HG03280 (cell line): ENCODE data around the gene GRIN1.

Experiments used
- ATAC-seq: cut with Tn5 transposase; IDR thresholded peaks from one replicate; pipeline ENCODE4 v1.9.1; 2021; ENCODE audit warnings: mild to moderate bottlenecking, moderate library complexity; ENCODE audit not compliant: unreplicated experiment

Gene GRIN1

DNA sequence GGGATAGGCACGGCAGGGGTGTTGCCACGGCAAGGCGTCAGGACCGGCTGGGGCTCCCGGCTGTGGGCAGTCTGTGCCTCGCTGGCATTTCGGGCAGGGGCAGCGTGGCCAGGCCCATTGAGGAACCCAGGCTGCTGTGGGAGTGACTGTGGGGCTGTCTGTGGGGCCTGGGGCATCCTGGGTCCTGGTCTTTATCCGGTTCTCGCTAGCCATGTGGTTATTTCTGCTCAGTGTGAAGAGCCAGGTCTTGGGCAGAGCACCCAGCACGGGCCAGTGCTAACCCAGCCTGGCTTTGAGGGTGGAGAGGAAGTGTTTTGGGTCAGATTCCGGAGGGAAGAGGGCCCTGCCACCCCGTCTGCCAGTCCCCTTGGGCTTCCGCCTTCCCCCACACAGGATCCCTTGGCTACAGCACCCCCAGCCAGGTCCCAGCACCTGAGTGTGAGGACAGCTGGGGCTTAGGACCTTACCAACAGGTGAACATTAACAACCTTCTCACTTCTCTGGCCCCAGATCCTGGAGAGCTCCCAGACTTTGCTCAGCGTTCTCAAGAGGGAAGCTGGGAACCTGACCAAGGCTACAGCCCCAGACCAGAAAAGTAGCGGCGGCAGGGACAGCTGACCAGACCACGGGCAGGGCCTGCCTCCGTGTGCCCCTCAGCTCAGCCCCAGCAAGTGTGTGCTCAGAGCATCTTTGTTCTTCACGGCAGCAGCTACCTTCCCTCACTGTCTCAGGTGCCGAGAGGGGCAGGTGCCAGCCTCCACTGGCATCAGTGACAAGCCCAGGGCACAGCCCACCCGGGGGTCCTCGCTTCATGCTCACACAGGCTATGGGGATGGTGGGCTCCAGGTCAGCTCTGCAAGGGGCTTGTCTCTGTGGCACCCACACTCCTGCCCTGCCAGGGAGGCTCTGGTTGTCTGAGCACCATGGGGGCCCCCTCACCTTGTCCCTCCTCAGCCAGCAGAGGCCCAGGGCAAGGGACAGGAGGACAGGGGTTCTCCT lies 50.6 kb downstream of the GRIN1 start:
- ATAC-seq = no peak

DNA sequence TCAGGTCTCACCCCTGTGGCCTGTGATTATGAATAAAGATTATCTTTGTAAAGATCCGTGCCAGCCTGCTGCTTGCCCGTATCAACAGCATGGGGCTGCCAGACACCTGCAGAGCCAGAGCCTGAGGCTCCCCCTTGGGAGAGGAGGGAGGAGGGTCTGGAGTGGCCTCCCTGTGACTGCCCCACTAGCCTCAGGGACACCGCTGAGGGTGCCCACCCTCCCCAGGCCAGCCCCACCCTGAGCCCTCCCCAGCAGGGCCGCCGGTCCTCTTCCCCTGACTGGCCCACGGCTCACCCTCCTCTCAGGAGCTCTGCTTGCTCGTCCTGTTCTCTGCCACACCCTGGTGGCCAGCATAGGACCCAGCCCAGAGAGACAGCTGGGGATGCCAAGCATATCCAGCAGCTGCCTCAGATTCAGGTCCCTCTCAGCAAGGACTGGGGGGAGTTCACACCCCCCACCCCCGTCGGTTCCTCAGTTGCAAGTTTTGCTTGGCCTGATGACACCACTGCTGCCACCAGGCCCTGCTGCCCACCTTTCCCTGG lies 51.4 kb downstream of the GRIN1 start:
- ATAC-seq = no peak

DNA sequence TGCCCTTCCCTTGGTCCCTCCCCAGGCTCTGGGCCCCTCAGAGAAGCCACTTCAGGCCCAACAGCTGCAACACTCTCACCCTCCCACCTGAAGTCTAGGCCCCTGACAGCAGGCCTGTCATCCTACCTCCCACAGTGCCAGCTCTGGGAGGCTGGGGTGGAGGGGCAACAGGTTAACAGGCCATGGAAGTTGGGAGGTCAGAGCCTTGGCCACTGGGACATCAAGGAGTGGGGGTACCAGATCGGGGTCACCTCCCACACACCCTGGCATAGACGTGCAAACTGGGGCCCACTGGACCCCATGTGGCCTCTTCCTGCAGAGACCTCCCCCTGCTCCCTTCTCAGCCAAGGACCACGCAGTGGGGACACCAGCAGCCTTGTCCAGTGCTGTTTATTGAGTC lies 52.3 kb downstream of the GRIN1 start:
- no peak for ATAC-seq

DNA sequence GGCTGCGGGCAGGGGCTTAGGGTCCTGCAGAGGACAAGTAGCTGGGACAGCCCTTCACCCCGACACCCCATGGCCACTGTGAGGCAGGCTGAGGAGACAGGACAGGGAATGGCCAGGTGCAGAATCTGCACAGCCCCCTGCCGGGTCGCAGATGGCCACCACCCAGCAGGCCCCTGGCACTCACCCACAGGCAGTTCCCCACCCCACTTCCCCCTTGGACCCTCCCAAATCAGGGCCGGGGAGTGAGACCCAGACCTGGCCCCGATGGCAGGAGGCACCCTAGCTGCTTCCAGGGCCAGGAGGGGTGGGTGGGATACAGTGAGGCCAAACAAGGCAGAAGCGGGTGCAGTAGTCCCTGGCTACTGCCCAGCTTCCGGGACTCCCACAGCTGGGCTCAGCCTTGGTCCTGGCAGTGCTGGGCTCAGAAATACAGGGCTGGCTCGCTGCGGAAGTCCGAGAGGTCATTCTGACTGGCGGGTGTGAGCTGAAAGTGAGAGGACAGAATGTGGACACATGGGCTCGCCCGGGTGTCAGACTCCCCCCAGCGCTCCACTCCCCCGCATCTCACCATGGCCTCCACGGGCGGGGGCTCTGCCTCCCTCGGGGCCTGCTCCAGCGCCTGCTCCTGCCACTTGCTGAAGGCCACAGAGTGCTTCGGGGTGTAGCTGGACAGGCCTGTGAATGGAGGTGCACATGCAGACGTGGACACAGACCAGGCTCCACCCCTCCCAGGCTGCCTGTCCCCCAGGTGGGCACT lies 52.9 kb downstream of the GRIN1 start:
- ATAC-seq = no peak

DNA sequence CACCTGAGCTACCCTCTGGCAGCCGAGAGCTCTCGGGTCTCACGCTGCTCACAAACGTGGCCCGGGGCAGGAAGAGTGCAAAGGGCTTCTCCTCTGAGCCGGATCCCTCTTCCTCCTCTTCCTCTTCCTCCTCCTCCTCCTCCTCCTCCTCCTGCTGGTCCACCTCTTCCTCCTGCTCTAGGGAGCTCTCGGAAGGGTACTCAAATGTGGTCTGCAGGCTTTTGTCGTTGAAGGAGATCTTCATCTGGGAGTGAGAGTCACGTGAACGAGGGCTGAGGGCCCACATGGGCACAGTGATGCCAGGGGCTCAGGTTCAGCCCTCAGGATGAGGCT lies 53.5 kb downstream of the GRIN1 start:
- no peak for ATAC-seq

DNA sequence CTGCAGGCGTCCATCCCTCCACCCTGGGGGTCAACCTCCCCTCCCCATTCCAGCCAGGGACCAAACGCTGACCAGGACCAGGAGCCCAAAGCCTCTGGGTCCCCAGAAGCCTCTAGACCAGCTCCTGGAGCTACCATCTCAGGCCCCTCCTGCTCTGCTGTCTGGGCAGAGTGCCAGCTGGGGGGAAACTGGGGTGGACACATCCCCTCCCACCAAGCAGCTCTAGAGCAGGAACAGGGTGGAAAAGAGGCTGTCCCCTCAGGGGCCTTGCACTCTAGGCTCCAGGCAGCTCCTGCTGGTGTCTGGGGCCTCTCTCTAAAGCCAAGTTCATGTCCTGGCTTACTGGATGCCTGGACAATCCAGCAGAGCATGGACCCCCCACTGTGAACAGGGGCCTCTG lies 53.9 kb downstream of the GRIN1 start:
- no peak for ATAC-seq

DNA sequence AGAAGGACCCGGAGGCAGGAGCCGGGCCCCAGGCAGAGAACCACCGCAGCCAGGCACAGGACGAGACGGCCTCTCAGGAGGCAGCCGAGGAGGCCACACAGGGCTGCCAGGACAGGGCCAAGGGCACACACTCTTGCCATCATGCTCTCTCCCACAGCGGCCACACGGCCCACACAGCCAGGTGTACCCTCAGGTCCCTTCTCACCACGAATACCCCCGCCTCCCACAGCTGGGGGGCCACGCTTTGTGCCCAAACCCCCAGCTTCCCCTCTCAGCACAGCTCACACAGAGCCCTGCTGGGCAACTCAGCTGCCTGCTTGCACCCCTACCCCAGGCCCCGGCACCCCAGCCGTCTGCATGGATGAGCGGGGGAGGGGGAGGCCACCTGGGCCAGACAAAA lies 54.8 kb downstream of the GRIN1 start:
- ATAC-seq = no peak

DNA sequence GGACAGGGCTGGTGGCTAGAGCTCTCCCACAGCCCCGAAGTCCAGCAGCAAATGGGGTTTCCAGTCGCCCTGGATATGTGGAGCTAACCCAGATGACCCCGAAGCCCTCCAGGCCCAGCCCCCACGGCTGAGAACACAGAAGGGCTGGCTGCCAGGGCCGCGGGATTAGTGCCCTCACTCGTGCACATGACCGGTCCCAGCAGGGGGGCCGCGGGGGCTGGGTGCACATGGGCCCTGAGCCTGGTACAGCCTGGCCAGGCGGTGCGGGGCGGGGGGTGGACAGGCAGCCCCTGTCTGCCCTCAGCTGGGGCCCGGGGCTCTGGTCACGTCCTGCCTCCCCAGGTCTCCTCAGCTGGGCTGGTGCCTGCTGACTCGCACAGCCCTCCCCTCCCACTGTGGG lies 55.4 kb downstream of the GRIN1 start:
- ATAC-seq = no peak

DNA sequence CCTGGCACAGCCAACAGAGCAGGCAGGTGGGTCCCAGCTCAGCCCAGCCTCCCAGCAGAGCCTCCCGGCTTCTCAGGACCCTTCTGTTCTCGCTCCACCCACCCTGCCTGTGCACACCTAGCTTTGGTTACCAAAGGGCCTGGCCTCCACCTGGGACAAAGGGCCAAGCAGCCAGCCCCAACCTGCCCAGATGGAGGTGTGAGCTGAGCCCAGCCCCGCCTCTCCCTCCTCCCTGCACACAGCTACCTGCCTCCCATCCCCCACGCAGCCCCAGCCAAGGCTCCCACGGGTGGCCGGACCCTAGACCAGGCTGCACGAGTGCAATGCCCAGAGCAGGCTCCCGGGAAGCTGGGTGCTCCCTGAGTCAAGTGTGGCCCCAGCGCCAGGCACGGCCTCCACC lies 56.0 kb downstream of the GRIN1 start:
- no peak for ATAC-seq

DNA sequence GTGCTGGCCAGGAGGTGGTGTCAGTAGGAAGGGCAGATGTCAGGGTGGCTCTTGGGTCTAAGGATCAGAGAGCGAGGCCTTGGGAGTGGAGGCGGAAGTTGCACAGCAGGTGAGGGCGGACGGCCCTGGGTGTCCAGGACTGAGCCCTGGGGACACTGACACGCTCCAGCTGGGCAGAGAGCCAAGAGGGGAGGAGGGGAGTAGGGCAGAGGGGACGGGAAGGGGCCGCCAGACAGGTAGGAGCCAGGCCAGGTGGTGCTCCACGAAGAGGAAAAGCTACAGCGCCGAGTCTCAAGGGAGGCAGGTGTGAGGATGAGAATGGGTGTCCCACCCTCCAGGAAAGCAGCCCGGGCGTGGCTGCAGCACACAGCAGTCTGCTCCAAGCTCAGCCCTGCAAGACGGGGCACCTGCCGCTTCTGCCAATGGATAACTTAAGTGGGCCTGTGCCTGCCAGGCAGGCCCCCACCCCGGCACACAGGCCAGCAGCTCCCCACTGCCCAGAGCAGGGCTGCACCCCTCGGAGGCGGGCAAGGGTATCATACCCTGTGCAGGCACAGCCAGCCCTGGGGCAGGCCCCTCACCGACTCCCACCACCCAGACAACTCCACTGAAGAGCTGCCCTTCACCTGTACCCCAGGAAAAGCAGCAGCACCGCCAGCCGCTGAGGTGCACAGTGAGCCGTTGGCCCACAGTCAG lies 56.7 kb downstream of the GRIN1 start:
- no peak for ATAC-seq

DNA sequence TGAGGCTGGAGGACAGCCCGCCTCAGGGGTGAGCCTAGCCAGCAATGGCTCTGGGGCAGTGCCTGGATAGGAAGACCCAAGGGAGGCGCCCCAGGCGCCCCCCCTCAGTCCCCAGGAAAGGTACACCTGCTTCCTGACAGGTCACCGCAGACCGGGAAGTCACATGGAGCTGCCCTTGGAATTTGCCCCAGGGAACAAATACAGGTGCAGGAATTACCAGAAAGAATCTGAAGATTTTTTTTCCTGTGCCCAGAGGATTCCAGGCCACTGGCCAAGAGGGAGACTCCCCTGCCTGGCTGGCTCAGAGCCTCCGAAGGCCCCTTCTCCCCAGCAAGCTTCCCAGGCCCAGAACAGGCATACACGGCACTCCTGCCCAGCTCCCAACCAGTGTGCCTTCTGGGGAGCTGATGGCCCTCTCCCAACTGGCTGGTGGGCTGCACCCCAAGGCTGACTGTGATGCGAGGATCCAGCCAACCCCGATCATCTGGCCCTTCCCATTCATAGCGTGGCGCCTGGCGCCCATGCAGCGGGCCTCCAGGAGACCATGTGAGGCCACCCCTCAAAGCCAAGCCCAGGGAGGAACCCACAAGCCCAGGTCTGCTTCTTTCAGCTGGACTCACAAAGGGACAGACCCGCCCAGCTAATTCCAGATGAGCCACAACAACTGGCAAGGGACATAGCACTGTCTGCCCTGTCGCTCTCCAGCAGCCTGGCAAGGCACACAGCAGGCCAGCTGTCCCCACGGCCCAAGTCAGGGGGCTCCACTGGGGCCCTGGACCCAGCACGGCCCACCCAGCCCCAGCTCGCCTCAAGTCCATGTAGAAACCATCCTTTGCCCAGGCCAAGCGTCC lies 59.3 kb downstream of the GRIN1 start:
- no peak for ATAC-seq

DNA sequence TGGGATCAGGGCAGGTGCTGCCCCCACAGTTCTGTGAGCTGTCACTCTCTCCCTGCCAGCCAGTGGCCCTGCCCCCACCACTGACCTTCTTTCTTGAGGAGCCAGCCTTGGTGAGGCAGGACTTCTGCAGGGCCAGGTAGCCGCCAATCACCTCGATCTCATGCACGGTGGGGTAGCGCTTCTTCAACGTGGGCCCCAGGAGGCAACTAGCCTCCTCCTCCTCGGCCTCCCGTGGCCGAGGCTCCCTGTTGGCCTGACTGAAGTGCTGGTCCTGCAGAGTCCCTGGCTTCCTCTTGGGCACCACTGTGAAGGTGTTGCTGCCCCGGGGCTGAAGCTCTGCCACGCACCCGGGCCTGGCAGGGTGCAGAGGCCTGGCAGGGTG lies 59.9 kb downstream of the GRIN1 start:
- ATAC-seq = no peak

DNA sequence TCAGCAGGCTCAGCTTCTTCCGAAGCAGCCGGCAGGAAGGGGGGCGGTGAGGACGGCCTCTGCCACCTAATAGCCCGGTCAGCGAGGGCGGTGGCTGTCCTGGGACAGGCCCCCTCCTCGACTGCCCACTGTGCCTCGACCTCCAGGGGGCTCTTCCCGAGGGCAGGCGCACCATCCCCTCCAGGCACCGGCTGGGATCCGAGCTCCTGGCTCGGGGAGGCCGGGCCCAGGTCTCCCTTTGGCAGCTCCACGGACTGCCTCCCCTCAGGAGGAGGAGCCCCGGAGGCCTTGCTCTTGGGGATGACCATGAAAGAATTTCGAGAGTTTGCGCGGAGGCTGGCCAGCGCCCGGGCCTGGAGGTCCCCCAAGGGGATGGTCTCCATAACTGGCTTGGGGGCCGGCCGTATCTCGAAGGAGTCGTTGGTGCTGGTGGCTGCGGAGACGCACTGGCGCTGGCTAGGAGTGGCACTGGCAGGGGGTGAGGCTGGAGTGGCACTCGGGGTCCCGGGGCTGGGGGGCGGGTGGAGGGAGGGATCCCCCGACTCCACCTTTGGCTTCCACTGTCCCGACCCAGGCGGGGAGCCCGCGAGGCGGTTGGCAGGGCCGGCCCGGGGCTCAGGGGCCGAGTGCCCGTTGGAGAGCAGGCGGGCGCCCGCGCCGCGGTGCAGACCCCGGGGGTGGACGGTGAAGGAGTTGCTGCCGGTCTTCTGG lies 60.6 kb downstream of the GRIN1 start:
- no peak for ATAC-seq

DNA sequence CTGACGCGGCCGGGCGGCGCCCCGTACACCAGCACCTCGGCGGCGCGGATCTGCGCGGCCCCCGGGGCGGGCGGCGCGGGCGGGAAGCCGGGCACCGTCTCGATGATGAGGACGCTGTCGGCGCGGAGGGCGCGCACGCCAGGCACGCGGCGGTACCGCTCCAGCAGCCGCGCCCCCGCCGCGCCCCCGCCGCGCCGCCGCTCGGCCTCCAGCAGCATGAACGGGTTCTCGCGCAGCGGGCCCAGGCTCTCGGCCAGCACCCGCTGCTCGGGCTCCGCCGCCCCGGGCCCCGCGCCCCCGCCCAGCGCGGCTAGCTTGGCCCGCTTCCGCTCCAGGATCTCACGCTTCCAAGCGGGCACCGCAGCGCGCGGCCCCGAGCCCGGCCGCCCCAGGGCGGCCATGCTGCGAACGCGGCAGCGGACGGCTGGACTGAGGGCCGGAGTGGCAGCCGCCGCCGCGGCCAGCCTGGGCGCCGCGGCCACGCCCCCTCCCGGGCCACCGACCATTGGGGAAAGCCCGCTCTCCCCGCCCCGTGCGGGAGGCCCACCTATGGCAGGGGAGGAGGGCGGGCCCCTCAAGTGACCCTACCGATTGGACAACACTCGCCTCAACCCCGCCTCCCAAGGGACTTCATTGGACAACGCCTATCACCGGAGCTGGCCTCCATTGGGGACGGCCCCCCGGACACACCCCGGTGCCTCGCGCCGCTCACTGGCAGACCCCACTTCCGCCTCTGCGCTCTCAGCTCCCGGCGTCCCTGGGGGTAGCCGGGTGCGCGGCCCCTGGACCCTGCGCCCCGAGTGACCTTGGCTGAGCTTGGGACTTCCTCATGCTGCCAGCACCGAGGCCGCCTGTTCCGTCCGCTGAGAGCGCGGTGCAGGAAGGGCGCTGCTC lies 61.6 kb downstream of the GRIN1 start, which contains the start of gene TPRN:
Gene TPRN (minus strand): TSS at position 431 of the 894 bp plus-strand sequence. CDS start 30 bp downstream, at position 401.
- ATAC-seq = peak; percentile 88

DNA sequence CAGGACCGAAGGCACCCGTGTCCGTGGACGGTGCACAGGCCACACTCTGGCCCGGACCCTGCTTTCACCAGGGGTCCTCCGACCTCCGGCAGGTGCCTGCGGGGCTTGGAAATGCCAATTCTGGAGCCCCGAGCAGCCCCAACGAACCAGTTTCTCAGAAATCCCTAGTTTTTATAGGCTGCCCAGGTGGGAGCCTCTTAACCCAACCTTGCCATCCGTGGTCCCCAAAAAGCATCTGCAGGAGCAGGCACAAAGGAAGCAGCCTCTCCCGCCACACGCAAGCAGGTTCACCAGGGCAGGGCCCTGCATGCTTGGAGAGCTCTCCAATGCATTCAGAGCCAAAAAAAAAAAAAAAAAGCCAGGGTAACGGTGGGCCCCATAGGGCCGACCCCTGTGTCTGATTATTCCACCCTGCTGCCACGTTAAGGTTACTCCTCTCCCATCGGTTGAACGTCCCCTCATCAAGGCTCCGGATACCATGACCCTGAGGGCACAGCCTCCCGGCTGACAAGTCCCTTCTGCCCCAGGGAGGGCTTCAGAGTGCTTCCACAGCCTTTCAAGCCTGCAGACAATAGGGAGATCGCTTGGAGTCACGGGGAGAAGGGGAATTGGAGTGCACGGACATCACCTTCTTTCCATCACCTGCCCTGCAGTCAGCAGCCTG lies 62.4 kb downstream of the GRIN1 start:
- no peak for ATAC-seq

DNA sequence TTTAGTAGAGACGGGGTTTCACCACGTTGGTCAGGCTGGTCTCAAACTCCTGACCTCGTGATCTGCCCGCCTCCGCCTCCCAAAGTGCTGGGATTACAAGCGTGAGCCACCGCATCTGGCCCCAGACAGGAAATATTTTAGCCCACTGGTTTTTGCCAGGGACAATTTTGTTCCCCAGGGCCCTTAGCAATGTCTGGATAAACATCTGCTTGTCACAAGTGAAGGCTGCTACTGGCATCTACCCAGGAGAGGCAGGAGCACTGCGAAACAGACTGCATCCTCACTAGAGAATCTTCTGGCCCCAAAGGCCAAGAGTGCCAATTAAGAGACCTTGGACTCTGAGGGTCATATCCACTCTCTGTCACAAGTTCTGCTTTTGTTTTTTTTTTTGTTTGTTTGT lies 64.0 kb downstream of the GRIN1 start:
- ATAC-seq = no peak

DNA sequence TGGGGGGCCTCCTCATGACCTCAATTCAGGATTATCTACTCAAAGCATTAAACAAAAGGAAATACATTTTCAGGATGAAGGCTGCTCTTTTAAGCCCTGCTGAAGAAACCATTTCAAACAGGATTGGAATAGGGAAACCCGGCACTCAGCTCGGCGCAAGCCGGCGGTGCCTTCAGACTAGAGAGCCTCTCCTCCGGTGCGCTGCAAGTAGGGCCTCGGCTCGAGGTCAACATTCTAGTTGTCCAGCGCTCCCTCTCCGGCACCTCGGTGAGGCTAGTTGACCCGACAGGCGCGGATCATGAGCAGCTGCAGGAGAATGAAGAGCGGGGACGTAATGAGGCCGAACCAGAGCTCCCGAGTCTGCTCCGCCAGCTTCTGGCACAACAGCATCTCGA lies 65.8 kb downstream of the GRIN1 start:
- ATAC-seq = no peak
